Ovary (tissue), 9 donors: ENCODE data around the gene ANKRD53. TPM values are rescaled to one million over a fixed set of nuclear protein-coding genes. Genes with fewer than 3 reads are reported as not detected.

Experiments used
- DNase-seq, 5 donors: peaks; one replicate each; pipeline ENCODE4 v3.0.0-alpha.2; 2019 to 2020
- H3K27ac ChIP-seq, 2 donors: fragments of 200-600 bp; one replicate each; pipeline versions ENCODE4 v1.5.1 to v1.8.0; 2019 to 2022
- H3K27me3 ChIP-seq: fragments of 200-600 bp; one replicate; pipeline ENCODE4 v1.8.0; 2022
- H3K36me3 ChIP-seq: fragments of 200-600 bp; sonication (generic); one replicate; pipeline ENCODE4 v1.5.1; 2019
- H3K4me1 ChIP-seq: one replicate; pipeline ENCODE4 v1.8.1; 2013; ENCODE audit warnings: mild to moderate bottlenecking, moderate library complexity; ENCODE audit not compliant: insufficient read depth
- H3K4me3 ChIP-seq: fragments of 200-600 bp; sonication (generic); one replicate; pipeline ENCODE4 v1.5.1; 2017
- H3K9me3 ChIP-seq, 2 donors: fragments of 200-600 bp in 1 of 2; sonication (generic) in 1 of 2; one replicate each; pipeline versions ENCODE4 v1.5.1 to v1.8.1; 2013 to 2019; ENCODE audit warnings: mild to moderate bottlenecking in 1 of 2, moderate library complexity in 1 of 2
- CTCF ChIP-seq, 3 donors: fragments of 450-650 bp in 2 of 3; fragments of 200-600 bp in 1 of 3; IDR thresholded peaks; one replicate each; pipeline versions ENCODE4 v1.5.1 to v1.8.0; 2016 to 2022; ENCODE audit warnings: antibody characterized with exemption in 3 of 3, mild to moderate bottlenecking in 1 of 3
- EP300 ChIP-seq: sonication (generic); formaldehyde crosslinking; IDR thresholded peaks from one replicate; pipeline ENCODE4 v1.6.1; 2017; ENCODE audit warnings: antibody characterized with exemption
- POLR2A ChIP-seq: fragments of 450-650 bp; IDR thresholded peaks from one replicate; pipeline ENCODE4 v1.6.1; 2017; ENCODE audit warnings: antibody characterized with exemption, mild to moderate bottlenecking, moderate library complexity
- WGBS, 3 donors: extraction: QIAGEN DNeasy Blood & Tissue Kit in 1 of 3; methylation state at CpG; one replicate each; pipeline versions ENCODE4 v1.1.5 to v1.1.7; 2013 to 2017; 5-methylcytosine and 5-hydroxymethylcytosine counted together
- intact Hi-C, 4 donors: fragments of 100-400 bp; cut with DNase I; formaldehyde crosslinking; loops; one replicate each; pipeline versions ENCODE4 v1.11.0 to v1.15.1; 2022 to 2023
- polyA plus RNA-seq, 2 donors: library from polyadenylated mRNA; stranded (reverse); fragments of 200-250 nt in 1 of 2; fragments of 350-450 nt in 1 of 2; fragmentation: Illumina TruSeq in 1 of 2; extraction: RNeasy Lipid Tissue Mini Kit (QIAGEN cat#74804) in 1 of 2; gene quantifications; one replicate each; pipeline ENCODE4 v1.2.3, GENCODE V29; 2013 to 2014
- total RNA-seq, 7 donors: library from RNA; depleted of rRNA in 2 of 7; stranded (reverse); fragments of >200 nt in 2 of 7; fragmentation: NEBNext Ultra II Directional in 3 of 7; extraction: Animal tissue kit (Norgen Biotek cat#: 25700) in 3 of 7; gene quantifications; one replicate each; pipeline versions ENCODE4 v1.1.0 to v1.2.4, GENCODE V29; 2016 to 2023
- donor health status: DM: no; HTN: no; CAD: no; lungs with moderate emphysema.
- donor health status: DM: no; HTN: no; CAD: no.
- donor health status: Bipolar disorder and iron deficiency.
- donor health status: DM: yes; HTN: yes; CAD: no.
- donor health status: DM: no; HTN: no; CAD: no.
- donor health status: DM: yes; HTN: yes; CAD: no.

The ANKRD53 gene
- total and polyA plus RNA-seq, 9 donors: 2.0 to 8.3 (median 3.9) TPM

- WGBS, 3 donors: 20 to 24% (median 22%) methylated on average over 21 of the region's 21 CpGs
- Histone ChIP-seq H3K4me3 (peak overlapping the region; percentile 13), H3K4me1 (peaks cover 4% of the 10 kb centered on the region), H3K36me3 (no peaks in the 10 kb centered on the region), H3K27me3 (no peaks in the 10 kb centered on the region), H3K27ac (no peak overlapping the region), H3K9me3 (no peaks in the 10 kb centered on the region)
- intact Hi-C loops: no loop called here
- TF ChIP-seq CTCF (IDR thresholded peaks at IDR 0.05): peak; percentile 53 to 92 (median 70)
- no peak for TF ChIP-seq POLR2A
- peak; percentile 63 to 80 (median 75) for DNase-seq
Observed at GRCh38 chr2:71000780-71001591, 22.6 kb downstream of the ANKRD53 start.

GRCh38 chr2:71001592-71001927, 23.1 kb downstream of the ANKRD53 start:
- no peak for DNase-seq
- H3K4me3 ChIP-seq: no peak overlapping the region
- 72 to 84% (median 73%) methylated on average over 5 of the region's 5 CpGs for WGBS, 3 donors
- H3K27me3 ChIP-seq: no peaks in the 10 kb centered on the region
- intact Hi-C loops: no loop called here
- peaks cover 4% of the 10 kb centered on the region for H3K4me1 ChIP-seq
- H3K27ac ChIP-seq: no peak overlapping the region
- H3K9me3 ChIP-seq: no peaks in the 10 kb centered on the region
- no peaks in the 10 kb centered on the region for H3K36me3 ChIP-seq
- TF ChIP-seq POLR2A: no peak
- no peak for TF ChIP-seq CTCF (IDR thresholded peaks at IDR 0.05)
- no peak for TF ChIP-seq EP300

- H3K36me3 ChIP-seq: no peaks in the 10 kb centered on the region
- no peak overlapping the region for H3K27ac ChIP-seq
- intact Hi-C loops: no loop called here
- H3K4me3 ChIP-seq: no peak overlapping the region
- DNase-seq: peak in 2 of 5 donors; percentile 6 to 19
- peaks cover 4% of the 10 kb centered on the region for H3K4me1 ChIP-seq
- H3K27me3 ChIP-seq: no peaks in the 10 kb centered on the region
- no peaks in the 10 kb centered on the region for H3K9me3 ChIP-seq
- TF ChIP-seq POLR2A: no peak
- WGBS, 3 donors: 33 to 45% (median 34%) methylated on average over 11 of the region's 11 CpGs
Observed at GRCh38 chr2:71001981-71002570, 23.6 kb downstream of the ANKRD53 start.

- WGBS, 3 donors: 74 to 79% (median 74%) methylated on average over 6 of the region's 6 CpGs
- intact Hi-C loops: no loop called here
- TF ChIP-seq POLR2A (no peak), EP300 (no peak), CTCF (IDR thresholded peaks at IDR 0.05) (no peak)
- Histone ChIP-seq H3K36me3 (no peaks in the 10 kb centered on the region), H3K27ac (no peak overlapping the region), H3K9me3 (no peaks in the 10 kb centered on the region), H3K4me1 (peaks cover 4% of the 10 kb centered on the region), H3K27me3 (no peaks in the 10 kb centered on the region), H3K4me3 (no peak overlapping the region)
- no peak for DNase-seq
Observed at GRCh38 chr2:71003396-71003795, 25.0 kb downstream of the ANKRD53 start.
